Fibroblast of lung (primary cell): ENCODE data around the gene SLC9A3. TPM values are rescaled to one million over a fixed set of nuclear protein-coding genes. Genes with fewer than 3 reads are reported as not detected.
A peak's percentile ranks its signal among the peaks of the same experiment; 100 is the strongest.

Source experiments
- DNase-seq, 2 donors: peaks; one replicate each; pipeline versions ENCODE4 v3.0.0 to v3.0.0-alpha.2; 2010; ENCODE audit warnings: low read depth in 2 of 2
- H2AFZ ChIP-seq: 2 replicates; pipeline ENCODE4 v1.5.1; 2012; ENCODE audit warnings: low read length, control low read depth, inconsistent platforms
- H3K27ac ChIP-seq: 2 replicates; pipeline ENCODE4 v1.5.1; 2011; ENCODE audit warnings: low read length, control low read depth; ENCODE audit not compliant: insufficient read depth
- H3K27me3 ChIP-seq: 2 replicates; pipeline ENCODE4 v1.5.1; 2011; ENCODE audit warnings: mild to moderate bottlenecking, low read length; ENCODE audit not compliant: control insufficient read depth, insufficient read depth
- H3K36me3 ChIP-seq: 2 replicates; pipeline ENCODE4 v1.5.1; 2011; ENCODE audit warnings: low read length; ENCODE audit not compliant: control insufficient read depth, insufficient read depth
- H3K4me1 ChIP-seq: 2 replicates; pipeline ENCODE4 v1.5.1; 2011; ENCODE audit warnings: low read length; ENCODE audit not compliant: control insufficient read depth, insufficient read depth; ENCODE audit errors: extremely low read depth
- H3K4me2 ChIP-seq: 2 replicates; pipeline ENCODE4 v1.5.1; 2011; ENCODE audit warnings: low read length, control low read depth; ENCODE audit not compliant: insufficient read depth; ENCODE audit errors: extremely low read depth
- H3K4me3 ChIP-seq, 4 experiments: fragments of 200-600 bp in 1 of 4; sonication (generic) in 1 of 4; replicated peaks in 1 of 4; 2 replicates each; pipeline ENCODE4 v1.5.1; 2011 to 2016; ENCODE audit warnings: low read length in 4 of 4, low read depth in 3 of 4, mild to moderate bottlenecking in 3 of 4, control low read depth in 2 of 4, inconsistent platforms in 1 of 4, mixed read lengths in 1 of 4; ENCODE audit not compliant: insufficient read depth in 1 of 4; ENCODE audit errors: control extremely low read depth in 1 of 4
- H3K79me2 ChIP-seq: 2 replicates; pipeline ENCODE4 v1.5.1; 2012; ENCODE audit warnings: mild to moderate bottlenecking, low read length, inconsistent platforms; ENCODE audit not compliant: control insufficient read depth, insufficient read depth
- H3K9ac ChIP-seq: 2 replicates; pipeline ENCODE4 v1.5.1; 2011; ENCODE audit warnings: mild to moderate bottlenecking, low read length, control low read depth; ENCODE audit not compliant: insufficient read depth
- H3K9me3 ChIP-seq: 2 replicates; pipeline ENCODE4 v1.5.1; 2012; ENCODE audit warnings: low read depth, low read length; ENCODE audit not compliant: control insufficient read depth, insufficient read depth
- H4K20me1 ChIP-seq: 2 replicates; pipeline ENCODE4 v1.5.1; 2011; ENCODE audit warnings: low read length; ENCODE audit not compliant: control insufficient read depth, insufficient read depth; ENCODE audit errors: extremely low read depth
- CTCF ChIP-seq, 2 donors: IDR thresholded peaks in 1 of 2; conservative IDR thresholded peaks in 1 of 2; 1 replicate in 1 of 2; 2 replicates in 1 of 2; pipeline ENCODE4 v1.5.1; 2011 to 2012; ENCODE audit warnings: low read length in 2 of 2, control low read depth in 1 of 2, inconsistent platforms in 1 of 2, low read depth in 1 of 2, mild to moderate bottlenecking in 1 of 2
- EZH2 ChIP-seq: IDR thresholded peaks from 2 replicates; pipeline ENCODE4 v1.5.1; 2012; ENCODE audit warnings: low read length, control low read depth, mild to moderate bottlenecking; ENCODE audit errors: missing control alignments
- polyA plus RNA-seq, 2 donors: library from polyadenylated mRNA; depleted of rRNA in 1 of 2; stranded (reverse) in 1 of 2; unstranded in 1 of 2; fragments of >200 nt; gene quantifications; 2 replicates each; pipeline ENCODE4 v1.2.1, GENCODE V29; 2011 to 2012; ENCODE audit warnings: missing spikeins in 1 of 2
- total RNA-seq: library from RNA; depleted of rRNA; stranded (reverse); fragments of >200 nt; gene quantifications from 2 replicates; pipeline ENCODE4 v1.2.1, GENCODE V29; 2014

The SLC9A3 gene
- total and polyA plus RNA-seq, 2 donors (not counting 1 experiment from before 2014, with no cell fraction given): 0.50 to 0.84 TPM

DNA sequence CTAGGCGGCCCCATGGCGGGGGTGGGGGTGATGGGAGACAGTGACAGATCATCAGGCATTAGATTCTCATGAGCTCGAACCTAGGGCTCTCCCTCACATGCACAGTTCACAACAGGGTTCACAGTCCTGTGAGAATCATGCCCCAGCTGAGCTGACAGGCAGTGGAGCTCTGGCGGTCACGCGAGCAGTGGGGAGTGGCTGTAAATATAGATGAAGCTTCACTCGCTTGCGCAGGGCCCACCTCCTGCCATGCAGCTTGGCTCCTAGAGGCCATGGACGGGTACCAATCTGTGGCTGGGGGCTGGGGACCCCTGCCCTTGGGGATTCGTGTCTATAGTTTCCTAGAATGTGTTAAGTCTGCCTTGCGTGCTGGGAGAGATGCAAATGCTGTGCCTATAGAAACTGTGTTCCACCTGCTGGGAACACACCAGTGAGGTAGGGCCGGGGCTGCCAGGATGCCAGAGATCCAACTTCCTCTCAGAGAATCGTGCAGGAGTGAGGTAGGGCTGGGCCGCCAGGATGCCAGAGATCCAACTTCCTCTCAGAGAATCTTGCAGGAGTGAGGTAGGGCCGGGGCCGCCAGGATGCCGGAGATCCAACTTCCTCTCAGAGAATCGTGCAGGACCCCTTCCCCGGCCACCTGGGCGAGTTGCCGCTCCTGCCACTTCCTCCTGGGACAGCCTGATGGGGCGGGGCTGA lies 95.3 kb downstream of the SLC9A3 start:
- TF ChIP-seq EZH2 (no peak), CTCF (conservative IDR thresholded peaks at IDR 0.05 in 1 of 2, IDR thresholded peaks at IDR 0.05 in 1 of 2; ENCODE audit: low read depth in 1 of 2, low read length in 2 of 2) (no peak)
- peaks cover 17% of the 10 kb centered on the region for H3K4me1 ChIP-seq
- H3K36me3 ChIP-seq: peaks cover 19% of the 10 kb centered on the region

DNA sequence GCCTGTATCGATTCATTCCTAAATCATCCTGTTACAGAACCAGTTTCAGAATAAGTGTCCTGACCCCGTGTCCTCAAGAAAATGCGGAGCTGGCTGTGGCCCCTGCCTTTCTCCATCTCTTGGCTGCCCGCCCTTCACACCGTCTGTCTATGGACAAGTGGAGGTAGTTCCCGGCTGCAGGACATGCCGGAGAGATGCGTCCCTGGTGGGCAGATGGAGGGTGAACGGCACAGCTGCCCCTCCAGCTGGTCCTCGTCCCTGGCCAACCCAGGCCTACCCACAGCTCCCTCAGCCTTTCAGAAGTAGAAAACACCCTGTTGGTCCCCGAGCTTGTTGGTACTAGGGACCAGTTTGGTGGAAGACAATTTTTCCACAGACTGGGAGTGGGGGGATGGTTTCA lies 96.0 kb downstream of the SLC9A3 start:
- no peak for TF ChIP-seq CTCF (conservative IDR thresholded peaks at IDR 0.05 in 1 of 2, IDR thresholded peaks at IDR 0.05 in 1 of 2; ENCODE audit: low read depth in 1 of 2, low read length in 2 of 2)
- no peak for TF ChIP-seq EZH2
- H3K4me2 ChIP-seq: no peak overlapping the region
- no peaks in the 10 kb centered on the region for H3K9me3 ChIP-seq
- peaks cover 17% of the 10 kb centered on the region for H3K4me1 ChIP-seq
- peaks cover 23% of the 10 kb centered on the region for H3K36me3 ChIP-seq
- no peaks in the 10 kb centered on the region for H3K27me3 ChIP-seq
- no peak overlapping the region for H3K27ac ChIP-seq
- H3K4me3 ChIP-seq: no peak overlapping the region
- H2AFZ ChIP-seq: no peak overlapping the region
- no peaks in the 10 kb centered on the region for H4K20me1 ChIP-seq
- H3K79me2 ChIP-seq: no peaks in the 10 kb centered on the region
- H3K9ac ChIP-seq: no peak overlapping the region
- DNase-seq: no peak

More for the DNA sequence above, 95.3 kb downstream of the SLC9A3 start:
- Histone ChIP-seq H2AFZ (no peak overlapping the region), H3K9me3 (no peaks in the 10 kb centered on the region), H3K27me3 (no peaks in the 10 kb centered on the region), H3K4me3 (no peak overlapping the region), H3K79me2 (no peaks in the 10 kb centered on the region), H4K20me1 (no peaks in the 10 kb centered on the region), H3K27ac (peak overlapping the region; percentile 64), H3K4me2 (no peak overlapping the region), H3K9ac (no peak overlapping the region)
- DNase-seq: no peak

- TF ChIP-seq CTCF (conservative IDR thresholded peaks at IDR 0.05 in 1 of 2, IDR thresholded peaks at IDR 0.05 in 1 of 2; ENCODE audit: low read depth in 1 of 2, low read length in 2 of 2) (no peak), EZH2 (no peak)
- peaks cover 14% of the 10 kb centered on the region for H3K4me1 ChIP-seq
- H4K20me1 ChIP-seq: no peaks in the 10 kb centered on the region
- H3K9me3 ChIP-seq: no peaks in the 10 kb centered on the region
- H3K36me3 ChIP-seq: peaks cover 23% of the 10 kb centered on the region
- no peak overlapping the region for H3K27ac ChIP-seq
- H3K4me2 ChIP-seq: no peak overlapping the region
- no peak for DNase-seq
- no peak overlapping the region for H3K4me3 ChIP-seq
- H3K27me3 ChIP-seq: no peaks in the 10 kb centered on the region
- H2AFZ ChIP-seq: no peak overlapping the region
- no peaks in the 10 kb centered on the region for H3K79me2 ChIP-seq
- no peak overlapping the region for H3K9ac ChIP-seq
Observed at GRCh38 chr5:427415-428087, 96.7 kb downstream of the SLC9A3 start.
